Activated T-cell treated with anti-CD3 and anti-CD28 coated beads, Interleukin-2, amount 50 U/mL, for 24 hours (primary cell): ENCODE data around the gene FBXO44.

Experiments used
- DNase-seq: peaks from one replicate; pipeline ENCODE4 v3.0.0-alpha.2; 2020
- H3K27ac Mint-ChIP-seq: 2 replicates; pipeline ENCODE4 v1.8.0; 2020; ENCODE audit warnings: mild to moderate bottlenecking, mixed read lengths
- H3K27me3 Mint-ChIP-seq: 2 replicates; pipeline ENCODE4 v1.8.0; 2020; ENCODE audit warnings: mixed read lengths
- H3K36me3 Mint-ChIP-seq: 2 replicates; pipeline ENCODE4 v1.8.0; 2020; ENCODE audit warnings: low read depth, mixed read lengths
- H3K4me1 Mint-ChIP-seq: 2 replicates; pipeline ENCODE4 v1.8.0; 2020; ENCODE audit warnings: low read depth, mixed read lengths
- H3K4me3 Mint-ChIP-seq: 2 replicates; pipeline ENCODE4 v1.8.0; 2020; ENCODE audit warnings: mild to moderate bottlenecking, moderate library complexity, mixed read lengths
- H3K9me3 Mint-ChIP-seq: 2 replicates; pipeline ENCODE4 v1.8.0; 2020; ENCODE audit warnings: mixed read lengths

Gene FBXO44

DNA sequence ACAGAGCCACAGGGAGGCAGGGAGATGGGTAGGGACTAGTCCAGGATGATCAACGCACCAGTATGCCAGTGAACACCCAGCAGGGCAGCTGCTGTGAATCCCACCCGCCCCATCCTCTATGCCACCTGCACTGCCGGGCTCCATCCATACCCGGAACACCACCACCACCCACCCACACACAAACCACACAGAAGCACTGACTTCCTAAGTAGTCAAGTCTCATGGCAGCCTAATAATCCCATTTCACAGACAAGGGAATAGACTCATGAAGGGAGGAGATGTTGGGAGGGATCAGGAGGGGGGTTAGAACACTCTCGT, 43.2 kb downstream of the FBXO44 start:
- H3K27ac Mint-ChIP-seq: no peak overlapping the region
- H3K4me1 Mint-ChIP-seq: peaks cover 11% of the 10 kb centered on the region
- H3K9me3 Mint-ChIP-seq: no peaks in the 10 kb centered on the region
- no peak for DNase-seq
- H3K4me3 Mint-ChIP-seq: no peak overlapping the region
- no peaks in the 10 kb centered on the region for H3K36me3 Mint-ChIP-seq
- H3K27me3 Mint-ChIP-seq: peaks cover 15% of the 10 kb centered on the region

GRCh38 chr1:11700601-11701467, 46.2 kb downstream of the FBXO44 start:
- Mint-ChIP-seq H3K27me3 (peaks cover 11% of the 10 kb centered on the region), H3K27ac (no peak overlapping the region), H3K4me3 (no peak overlapping the region), H3K9me3 (no peaks in the 10 kb centered on the region), H3K36me3 (no peaks in the 10 kb centered on the region), H3K4me1 (peaks cover 4% of the 10 kb centered on the region)
- no peak for DNase-seq

DNA sequence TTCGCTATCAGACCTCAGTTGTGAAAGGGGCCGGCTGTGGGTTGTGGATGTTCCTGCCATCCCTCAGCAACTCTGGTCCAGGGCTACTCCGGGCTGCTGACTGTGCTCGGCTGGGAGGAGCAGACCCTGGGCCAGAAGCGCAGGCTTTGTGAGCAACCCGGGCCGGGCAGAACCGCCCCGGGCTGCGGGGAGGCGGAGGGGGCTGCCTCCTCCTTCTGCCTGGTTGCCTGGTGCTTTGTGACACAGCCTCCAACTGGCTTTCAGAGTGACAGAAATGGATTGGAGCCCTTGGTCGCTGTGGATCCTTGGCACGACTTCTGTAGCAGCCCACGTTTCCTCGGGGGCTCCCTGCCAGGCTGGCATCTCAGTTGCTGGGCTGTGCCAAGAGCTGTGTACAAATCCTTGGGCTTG, 46.9 kb downstream of the FBXO44 start:
- H3K27ac Mint-ChIP-seq: no peak overlapping the region
- DNase-seq: no peak
- no peaks in the 10 kb centered on the region for H3K9me3 Mint-ChIP-seq
- peaks cover 4% of the 10 kb centered on the region for H3K4me1 Mint-ChIP-seq
- peaks cover 11% of the 10 kb centered on the region for H3K27me3 Mint-ChIP-seq
- H3K36me3 Mint-ChIP-seq: no peaks in the 10 kb centered on the region
- no peak overlapping the region for H3K4me3 Mint-ChIP-seq

- peaks cover 11% of the 10 kb centered on the region for H3K27me3 Mint-ChIP-seq
- no peaks in the 10 kb centered on the region for H3K36me3 Mint-ChIP-seq
- no peak overlapping the region for H3K27ac Mint-ChIP-seq
- H3K4me3 Mint-ChIP-seq: no peak overlapping the region
- H3K4me1 Mint-ChIP-seq: peaks cover 4% of the 10 kb centered on the region
- no peaks in the 10 kb centered on the region for H3K9me3 Mint-ChIP-seq
- no peak for DNase-seq
Observed at GRCh38 chr1:11701981-11702803, 47.5 kb downstream of the FBXO44 start.

- H3K9me3 Mint-ChIP-seq: no peaks in the 10 kb centered on the region
- no peak for DNase-seq
- peaks cover 11% of the 10 kb centered on the region for H3K27me3 Mint-ChIP-seq
- no peak overlapping the region for H3K4me3 Mint-ChIP-seq
- H3K4me1 Mint-ChIP-seq: no peaks in the 10 kb centered on the region
- H3K27ac Mint-ChIP-seq: no peak overlapping the region
- no peaks in the 10 kb centered on the region for H3K36me3 Mint-ChIP-seq
Observed at GRCh38 chr1:11703357-11704193, 48.9 kb downstream of the FBXO44 start.

GRCh38 chr1:11704194-11704529, 49.5 kb downstream of the FBXO44 start:
- Mint-ChIP-seq H3K27me3 (peaks cover 11% of the 10 kb centered on the region), H3K4me1 (no peaks in the 10 kb centered on the region), H3K9me3 (no peaks in the 10 kb centered on the region), H3K27ac (no peak overlapping the region), H3K36me3 (no peaks in the 10 kb centered on the region), H3K4me3 (no peak overlapping the region)
- DNase-seq: no peak

DNA sequence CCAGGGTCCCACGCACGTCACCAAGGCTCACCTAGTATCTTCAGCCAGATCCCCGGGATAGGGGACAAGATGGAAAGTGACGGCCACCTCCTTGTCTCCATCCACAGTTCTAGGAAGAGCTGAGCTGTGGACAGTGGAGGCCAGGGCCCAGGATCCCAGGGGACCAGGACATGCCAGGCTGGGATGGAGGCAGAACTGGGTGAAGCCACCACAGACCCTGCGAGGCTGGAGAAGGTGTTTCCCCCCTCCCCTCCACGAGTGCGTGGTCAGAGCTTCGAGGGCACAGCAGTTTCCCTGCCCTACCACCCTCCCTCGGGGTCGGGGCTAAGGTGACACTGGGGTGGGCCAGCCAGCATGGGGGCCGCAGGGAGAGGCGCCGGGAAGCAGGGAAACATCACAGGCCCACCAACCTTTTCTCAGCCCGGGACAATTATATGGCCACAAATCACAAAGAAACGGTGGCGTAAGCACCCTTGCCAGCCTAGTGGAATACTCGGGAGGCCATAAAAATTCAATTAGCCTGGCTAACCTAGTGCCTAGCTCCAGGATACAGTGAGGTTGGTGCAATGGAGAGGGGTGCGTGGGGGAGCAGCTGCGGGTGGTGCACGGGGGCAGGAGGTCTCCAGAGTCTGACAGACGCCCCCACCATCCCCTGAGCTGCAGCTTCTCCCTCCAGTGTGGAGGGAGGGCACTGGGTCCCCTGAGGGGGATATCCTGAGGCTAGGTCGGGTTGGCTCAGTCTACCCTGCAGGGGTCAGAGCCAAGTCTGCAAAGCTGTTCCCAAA, 50.2 kb downstream of the FBXO44 start:
- H3K27ac Mint-ChIP-seq: no peak overlapping the region
- no peaks in the 10 kb centered on the region for H3K4me1 Mint-ChIP-seq
- H3K36me3 Mint-ChIP-seq: no peaks in the 10 kb centered on the region
- H3K9me3 Mint-ChIP-seq: no peaks in the 10 kb centered on the region
- no peak for DNase-seq
- no peak overlapping the region for H3K4me3 Mint-ChIP-seq
- peaks cover 11% of the 10 kb centered on the region for H3K27me3 Mint-ChIP-seq

DNA sequence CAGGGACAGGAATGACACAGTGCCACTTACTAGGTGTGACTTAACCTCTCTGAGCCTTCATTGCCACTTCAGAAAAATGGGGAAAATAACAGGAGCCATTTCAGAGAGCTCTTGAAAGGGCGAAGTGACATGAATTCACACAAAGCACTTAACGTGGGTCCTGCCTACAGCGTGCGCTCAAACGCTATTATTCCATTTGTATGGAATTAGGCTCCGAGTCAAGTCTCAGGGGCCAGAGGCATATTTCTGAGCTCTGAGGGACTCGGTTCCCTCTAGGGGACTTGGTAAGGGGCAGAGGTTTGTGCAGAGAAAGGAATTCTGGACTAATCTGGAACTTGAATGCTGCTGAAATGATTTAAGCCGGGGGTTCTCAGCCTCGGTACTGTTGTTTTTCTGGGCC, 50.9 kb downstream of the FBXO44 start:
- Mint-ChIP-seq H3K36me3 (no peaks in the 10 kb centered on the region), H3K27me3 (peaks cover 10% of the 10 kb centered on the region), H3K4me3 (no peak overlapping the region), H3K9me3 (no peaks in the 10 kb centered on the region), H3K4me1 (no peaks in the 10 kb centered on the region), H3K27ac (no peak overlapping the region)
- no peak for DNase-seq

GRCh38 chr1:11706292-11706691, 51.6 kb downstream of the FBXO44 start:
- no peaks in the 10 kb centered on the region for H3K4me1 Mint-ChIP-seq
- no peak overlapping the region for H3K27ac Mint-ChIP-seq
- H3K36me3 Mint-ChIP-seq: no peaks in the 10 kb centered on the region
- DNase-seq: no peak
- no peaks in the 10 kb centered on the region for H3K9me3 Mint-ChIP-seq
- peaks cover 5% of the 10 kb centered on the region for H3K27me3 Mint-ChIP-seq
- H3K4me3 Mint-ChIP-seq: no peak overlapping the region

DNA sequence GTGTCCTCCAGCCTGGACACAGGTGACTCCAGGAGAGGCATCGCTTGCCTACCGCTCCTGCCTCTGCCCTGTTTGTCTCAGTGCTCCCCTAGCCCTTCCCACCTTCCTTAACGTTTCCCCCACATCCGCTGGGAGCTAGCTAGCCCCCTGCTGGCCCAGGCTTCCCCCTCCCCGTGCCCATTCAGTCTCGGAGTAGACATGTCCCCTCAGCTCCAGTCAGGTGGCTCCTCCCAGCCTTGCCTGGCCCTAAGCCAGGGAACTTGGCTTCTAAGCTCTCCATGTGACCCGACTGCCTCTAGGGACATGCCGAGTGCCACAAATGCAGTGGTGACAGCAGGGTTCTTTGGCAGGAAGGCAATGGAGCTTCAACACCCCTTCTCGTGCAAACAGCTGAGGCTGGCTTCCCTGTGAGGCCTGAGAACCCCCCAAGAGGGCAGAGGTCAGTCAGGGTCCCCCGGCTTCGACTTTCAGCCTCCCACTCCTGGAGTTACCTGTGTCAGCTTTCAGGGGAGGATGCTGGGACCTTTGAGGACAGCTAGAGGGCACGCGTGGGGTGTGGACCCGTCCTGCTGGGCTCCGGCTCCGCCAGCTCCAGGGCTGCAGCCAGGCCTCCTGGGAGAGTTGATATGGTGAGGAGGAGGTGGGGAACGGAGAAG, 53.1 kb downstream of the FBXO44 start:
- DNase-seq: no peak
- H3K9me3 Mint-ChIP-seq: no peaks in the 10 kb centered on the region

DNA sequence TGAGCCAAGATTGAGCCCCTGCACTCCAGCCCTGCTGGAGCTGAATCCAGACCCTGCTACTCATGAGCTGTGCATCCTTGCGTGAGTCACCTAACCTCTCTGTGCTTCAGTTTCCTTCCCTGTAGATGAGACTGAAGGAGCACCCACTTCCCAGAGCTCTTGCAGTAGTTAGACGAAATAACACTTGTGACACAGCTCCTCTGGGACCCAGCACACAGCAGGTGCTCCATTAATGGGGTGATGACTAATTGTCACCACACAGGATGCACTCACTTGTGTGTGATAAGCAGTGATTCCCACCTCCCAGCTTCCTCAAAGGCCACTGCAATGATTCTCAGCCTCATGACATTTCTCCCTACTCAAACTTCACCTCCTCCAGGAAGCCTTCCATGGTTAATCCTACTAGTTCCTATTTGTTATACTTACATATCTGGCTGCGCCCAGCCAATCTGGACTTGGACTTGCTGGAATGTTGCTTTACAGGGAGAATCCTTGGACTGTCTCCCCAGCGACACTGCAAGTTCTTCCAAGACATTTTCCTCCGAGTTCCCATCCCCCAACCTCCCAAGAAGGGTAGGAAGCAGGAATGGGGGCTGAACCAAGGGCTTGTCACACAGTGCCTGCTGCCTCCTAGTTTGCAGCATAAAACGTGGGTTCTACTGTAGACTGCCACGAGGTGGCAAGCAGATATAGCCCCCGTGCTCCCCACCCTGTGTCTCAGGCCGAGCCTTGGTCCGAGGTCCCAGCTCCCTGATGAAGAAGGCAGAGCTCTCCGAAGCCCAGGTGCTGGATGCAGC, 54.1 kb downstream of the FBXO44 start:
- Mint-ChIP-seq H3K9me3 (no peaks in the 10 kb centered on the region), H3K4me1 (no peaks in the 10 kb centered on the region), H3K4me3 (no peak overlapping the region), H3K36me3 (no peaks in the 10 kb centered on the region), H3K27ac (no peak overlapping the region), H3K27me3 (peaks cover 5% of the 10 kb centered on the region)
- DNase-seq: no peak

More for the DNA sequence above, 53.1 kb downstream of the FBXO44 start:
- no peaks in the 10 kb centered on the region for H3K4me1 Mint-ChIP-seq
- no peak overlapping the region for H3K27ac Mint-ChIP-seq
- H3K4me3 Mint-ChIP-seq: no peak overlapping the region
- H3K36me3 Mint-ChIP-seq: no peaks in the 10 kb centered on the region
- H3K27me3 Mint-ChIP-seq: peaks cover 5% of the 10 kb centered on the region

DNA sequence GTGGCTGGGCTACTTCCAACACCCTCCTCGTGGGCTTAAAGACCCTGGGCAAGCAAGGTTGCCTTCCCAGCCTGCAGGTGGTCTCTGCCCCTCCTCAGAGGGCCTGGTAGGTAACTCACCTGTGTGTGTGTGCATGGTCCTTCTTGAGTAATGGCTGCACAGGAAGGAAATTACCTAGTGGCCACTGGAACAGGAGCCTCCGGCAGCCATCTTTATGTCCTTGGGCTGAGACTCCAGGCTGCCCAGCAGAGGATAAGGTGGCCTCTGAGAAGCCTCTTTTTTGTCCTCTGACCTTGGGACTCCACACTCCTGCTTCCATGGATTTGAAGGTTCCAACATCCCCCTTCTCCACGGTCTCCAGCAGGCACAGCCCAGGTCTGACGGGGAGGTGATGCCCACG, 56.8 kb downstream of the FBXO44 start:
- no peak overlapping the region for H3K4me3 Mint-ChIP-seq
- H3K36me3 Mint-ChIP-seq: no peaks in the 10 kb centered on the region
- H3K27ac Mint-ChIP-seq: no peak overlapping the region
- no peaks in the 10 kb centered on the region for H3K27me3 Mint-ChIP-seq
- no peak for DNase-seq
- no peaks in the 10 kb centered on the region for H3K4me1 Mint-ChIP-seq
- no peaks in the 10 kb centered on the region for H3K9me3 Mint-ChIP-seq

- no peaks in the 10 kb centered on the region for H3K9me3 Mint-ChIP-seq
- H3K27me3 Mint-ChIP-seq: no peaks in the 10 kb centered on the region
- no peaks in the 10 kb centered on the region for H3K36me3 Mint-ChIP-seq
Observed at GRCh38 chr1:11712285-11712684, 57.6 kb downstream of the FBXO44 start.

More at GRCh38 chr1:11712285-11712684, 57.6 kb downstream of the FBXO44 start:
- Mint-ChIP-seq H3K4me3 (no peak overlapping the region), H3K4me1 (no peaks in the 10 kb centered on the region), H3K27ac (no peak overlapping the region)
- DNase-seq: no peak
